ENCODE data around the gene PCSK4.
"Not testable (repeated sequence)": the region's sequence is repeated elsewhere in the genome, so short reads cannot be mapped to it uniquely, and the experiment has no call there.

The PCSK4 gene

DNA sequence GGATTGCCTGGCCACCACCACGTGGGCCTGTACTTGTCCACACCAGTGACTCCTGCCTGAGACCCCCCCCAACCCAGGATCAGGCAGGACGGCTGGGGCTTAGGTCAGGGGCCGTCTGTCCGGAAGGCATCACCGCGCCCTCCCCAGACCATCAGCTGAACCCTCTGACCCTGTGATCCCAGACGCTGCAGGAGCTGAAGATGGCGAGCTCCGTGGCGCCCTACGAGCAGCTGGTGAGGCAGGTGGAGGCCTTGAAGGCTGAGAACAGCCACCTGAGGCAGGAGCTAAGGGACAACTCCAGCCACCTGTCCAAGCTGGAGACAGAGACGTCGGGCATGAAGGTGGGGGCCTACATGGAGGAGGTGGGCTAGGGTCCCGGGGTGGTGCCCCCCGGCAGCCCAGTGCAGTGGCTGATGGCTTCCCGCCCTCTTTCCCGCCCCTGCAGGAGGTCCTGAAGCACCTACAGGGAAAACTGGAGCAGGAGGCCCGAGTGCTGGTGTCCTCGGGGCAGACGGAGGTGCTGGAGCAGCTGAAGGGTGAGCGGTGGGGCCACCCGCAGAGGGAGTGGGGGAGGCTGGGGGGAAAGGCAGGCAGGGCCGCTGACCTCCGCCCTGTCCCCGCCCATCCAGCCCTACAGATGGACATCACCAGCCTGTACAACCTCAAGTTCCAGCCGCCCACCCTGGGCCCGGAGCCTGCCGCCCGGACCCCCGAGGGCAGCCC, 37.2 kb downstream of the PCSK4 start:
- no peak for DNase-seq (ENCODE audit: low read depth)

DNA sequence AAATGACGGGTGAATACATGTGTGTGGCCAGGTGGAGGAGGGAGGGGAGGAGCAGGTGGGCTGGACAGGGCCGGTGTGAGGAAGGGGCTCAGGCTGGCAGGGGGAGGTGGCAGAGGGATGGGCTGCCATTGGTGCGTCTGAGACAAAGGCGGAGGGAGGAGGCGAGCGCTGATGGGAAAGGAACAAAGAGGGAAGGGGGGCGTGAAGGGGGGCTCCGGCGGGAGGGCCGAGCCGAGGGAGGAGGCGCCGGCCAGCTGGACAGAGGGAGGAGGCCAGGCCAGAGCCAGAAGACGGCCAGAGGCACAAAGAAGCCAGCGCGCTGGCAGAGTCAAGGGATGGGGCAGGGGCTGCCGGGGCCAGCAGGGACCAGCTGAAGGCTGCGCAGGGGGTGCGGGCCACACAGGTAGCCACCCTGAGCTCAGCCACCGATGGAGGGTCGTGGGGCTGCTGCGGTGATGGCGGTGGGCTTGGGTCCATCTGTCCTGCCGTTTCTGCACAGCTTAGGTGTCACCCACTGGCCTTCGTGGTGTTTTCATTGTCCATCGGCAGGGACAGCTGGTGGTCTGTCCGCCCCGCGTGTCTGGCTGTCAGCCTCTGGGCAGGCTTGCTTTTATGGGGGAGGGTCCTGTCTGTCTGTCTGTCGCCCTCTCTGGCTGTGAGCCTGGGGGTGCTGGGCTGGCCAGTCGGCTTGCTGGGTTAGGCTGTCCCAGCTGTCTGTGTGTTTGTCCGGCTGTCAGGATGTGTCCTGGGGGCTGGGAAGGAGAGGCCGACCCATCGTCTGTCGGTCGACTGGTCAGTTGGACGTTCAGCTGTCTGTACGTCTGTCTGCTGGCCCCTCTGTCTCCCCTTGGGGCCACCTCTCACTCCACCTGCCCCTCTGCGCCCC, 38.0 kb downstream of the PCSK4 start:
- DNase-seq (ENCODE audit: low read depth) = no peak

GRCh38 chr19:1450735-1451731, 39.1 kb downstream of the PCSK4 start:
- DNase-seq (ENCODE audit: low read depth) = no peak

DNA sequence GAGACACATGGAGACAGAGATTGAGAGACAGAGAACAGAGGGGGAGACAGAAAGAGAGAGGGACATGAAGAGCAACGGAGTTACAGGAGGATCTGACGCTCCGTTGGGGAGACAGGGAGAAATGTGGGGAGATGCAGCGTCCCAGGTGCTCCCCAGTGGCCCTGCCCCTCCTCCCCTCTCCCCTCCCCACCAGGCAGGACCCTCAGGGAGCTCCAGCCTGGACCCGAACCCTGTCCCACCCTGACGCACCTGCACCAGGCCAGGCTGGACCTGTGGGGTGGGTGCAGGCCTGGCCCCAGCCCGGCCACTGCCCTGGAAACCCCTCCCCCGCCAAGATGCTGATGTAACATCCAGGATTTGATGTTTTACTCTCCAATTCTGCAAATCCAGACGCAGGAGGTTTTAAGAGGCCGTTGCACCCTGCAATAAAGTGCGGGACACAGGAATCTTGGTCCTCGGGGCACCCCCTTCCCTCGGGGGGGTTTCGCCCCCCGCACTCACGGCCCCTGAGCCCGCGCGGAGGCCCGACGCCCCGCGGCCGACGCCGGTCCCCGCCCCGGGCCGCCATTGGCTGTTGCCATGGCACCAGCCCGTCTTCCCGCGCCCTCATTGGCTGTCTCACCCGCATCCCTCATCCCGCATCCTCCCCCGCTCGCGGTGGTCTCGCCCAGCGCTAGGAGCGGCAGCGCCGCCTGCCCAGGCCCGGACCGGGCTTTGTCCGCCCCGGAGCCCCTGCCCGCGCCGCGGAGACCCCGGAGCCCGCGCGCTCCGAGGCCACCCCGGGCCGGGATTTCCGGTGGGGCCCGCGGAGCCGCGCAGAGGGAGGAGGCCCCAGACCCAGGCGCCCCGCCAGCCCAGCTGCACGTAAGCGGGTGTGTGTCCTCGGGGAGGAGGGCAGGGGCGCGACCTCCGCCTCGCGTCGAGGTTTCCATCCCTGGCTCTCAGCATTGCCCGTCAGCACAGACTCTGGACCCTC, 40.4 kb downstream of the PCSK4 start, which contains the start of gene APC2:
APC2 (plus strand) TSS at position 655 of the 976 bp plus-strand sequence. CDS start 2,881 bp downstream, outside the sequence.
- DNase-seq (ENCODE audit: low read depth) = no peak

GRCh38 chr19:1447944-1448343, 42.2 kb downstream of the PCSK4 start:
- no peak for DNase-seq (ENCODE audit: low read depth)

GRCh38 chr19:1447504-1447903, 42.6 kb downstream of the PCSK4 start:
- DNase-seq (ENCODE audit: low read depth) = no peak

DNA sequence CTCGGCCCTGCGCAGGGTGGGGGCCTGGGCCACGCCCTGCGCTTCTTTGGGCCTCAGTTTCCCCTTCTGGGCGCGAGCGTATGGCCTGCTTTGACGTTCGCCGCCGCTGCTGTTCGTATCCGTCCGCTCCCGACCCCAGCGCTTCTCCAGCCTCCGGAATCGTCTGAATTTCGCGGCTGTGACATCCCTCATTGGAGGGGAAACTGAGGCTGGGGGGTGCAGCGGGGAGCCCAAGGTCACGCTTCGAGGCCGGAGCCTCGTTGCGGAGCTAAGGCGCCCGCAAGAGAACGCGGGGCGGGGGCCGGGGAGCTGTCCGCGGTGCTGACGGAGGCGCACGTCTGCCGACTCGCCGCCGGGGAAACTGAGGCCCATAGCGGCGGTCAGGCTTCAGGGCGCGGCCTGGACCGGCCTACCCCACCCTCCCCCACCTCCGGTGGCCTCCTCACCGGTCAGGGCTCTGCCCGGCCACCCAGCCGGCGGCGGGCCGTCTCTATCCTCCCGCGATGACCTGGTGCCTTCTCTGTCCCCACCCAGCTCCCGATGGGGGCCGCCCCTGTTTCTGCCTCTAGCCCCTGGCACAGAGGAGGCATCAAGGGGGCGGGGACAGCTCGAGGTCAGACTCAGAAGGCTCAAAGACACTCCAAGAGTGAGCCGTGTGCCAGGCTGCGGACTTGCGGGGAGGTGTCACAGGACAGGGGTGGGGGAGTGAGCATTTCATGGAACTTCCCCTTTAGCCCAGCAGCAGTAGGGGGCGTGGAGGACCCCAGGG, 43.3 kb downstream of the PCSK4 start:
- no peak for DNase-seq (ENCODE audit: low read depth)

DNA sequence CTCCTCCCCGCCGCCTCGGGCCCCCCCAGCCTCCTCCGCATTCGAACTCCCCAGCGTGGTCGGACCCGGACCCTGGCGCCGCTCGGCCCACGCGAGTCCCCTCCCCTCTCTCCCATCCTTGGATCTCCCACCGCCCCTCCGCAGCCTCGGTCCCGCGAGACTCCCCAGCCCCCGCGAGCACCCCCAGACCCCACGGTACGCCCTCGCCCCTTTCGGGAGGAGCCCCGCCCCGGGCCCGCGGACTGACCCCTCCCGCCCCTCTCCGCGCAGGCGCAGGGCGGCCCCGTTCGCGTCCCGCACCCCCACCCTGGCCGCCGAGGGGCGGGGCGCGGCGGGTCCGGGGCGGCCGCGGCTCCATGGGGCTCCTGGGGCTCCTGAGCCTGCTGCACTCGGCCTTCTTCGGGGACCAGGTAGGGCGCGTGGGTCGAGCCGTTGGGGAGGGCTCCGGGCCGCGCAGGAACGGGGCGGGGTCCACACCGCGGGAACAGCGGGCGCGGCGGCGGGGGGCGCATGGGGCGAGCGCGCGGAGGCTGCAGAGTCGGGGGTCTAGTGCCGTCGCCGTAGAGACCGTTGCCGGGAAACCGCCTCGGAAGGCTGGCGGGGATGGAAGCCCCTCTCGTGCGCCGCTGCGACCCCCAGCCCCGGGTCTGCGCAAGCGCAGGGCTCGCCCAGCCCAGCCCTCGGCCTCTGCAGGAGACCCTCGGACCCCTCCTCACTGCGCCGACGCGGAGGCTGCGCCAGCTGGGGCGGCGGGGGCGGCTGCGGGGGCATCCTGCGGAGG, 44.0 kb downstream of the PCSK4 start:
- DNase-seq (ENCODE audit: low read depth) = no peak

DNA sequence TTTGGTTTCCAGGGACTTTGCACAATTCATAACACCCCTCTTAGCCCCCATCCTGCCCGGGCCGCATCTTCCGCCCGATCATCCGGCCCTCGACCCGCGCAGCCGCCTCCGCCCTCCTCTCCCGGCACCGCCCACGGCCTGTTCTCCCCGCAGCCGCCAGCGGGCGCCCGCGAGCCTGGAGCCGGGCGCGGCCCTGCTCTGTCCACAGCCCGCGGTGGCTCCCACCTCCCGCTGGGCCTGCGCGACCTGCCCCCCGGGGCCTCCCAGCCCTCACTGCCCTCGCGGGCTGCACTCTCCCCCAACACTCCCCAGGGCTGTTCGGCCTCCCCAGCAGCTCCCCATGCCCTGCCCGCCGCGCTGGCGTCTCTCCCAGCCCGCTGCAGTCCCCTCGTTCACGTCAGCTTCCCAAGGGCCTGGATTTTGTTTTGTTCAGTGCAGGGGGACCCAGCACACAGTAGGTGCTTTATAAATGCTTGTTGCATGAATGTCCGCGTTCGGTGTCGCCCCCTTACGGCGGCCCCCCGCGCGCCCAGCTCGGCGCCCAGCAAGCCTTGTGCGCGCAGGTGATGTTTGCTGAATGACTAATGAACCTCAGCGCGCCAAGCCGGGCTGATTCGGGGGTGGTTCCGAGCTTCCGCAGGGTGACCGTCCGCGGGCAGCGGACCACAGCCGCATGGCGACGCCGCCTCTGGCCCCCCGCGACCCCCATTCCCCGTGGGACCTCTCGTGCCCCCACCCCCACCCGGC, 44.8 kb downstream of the PCSK4 start:
- DNase-seq (ENCODE audit: low read depth) = no peak

DNA sequence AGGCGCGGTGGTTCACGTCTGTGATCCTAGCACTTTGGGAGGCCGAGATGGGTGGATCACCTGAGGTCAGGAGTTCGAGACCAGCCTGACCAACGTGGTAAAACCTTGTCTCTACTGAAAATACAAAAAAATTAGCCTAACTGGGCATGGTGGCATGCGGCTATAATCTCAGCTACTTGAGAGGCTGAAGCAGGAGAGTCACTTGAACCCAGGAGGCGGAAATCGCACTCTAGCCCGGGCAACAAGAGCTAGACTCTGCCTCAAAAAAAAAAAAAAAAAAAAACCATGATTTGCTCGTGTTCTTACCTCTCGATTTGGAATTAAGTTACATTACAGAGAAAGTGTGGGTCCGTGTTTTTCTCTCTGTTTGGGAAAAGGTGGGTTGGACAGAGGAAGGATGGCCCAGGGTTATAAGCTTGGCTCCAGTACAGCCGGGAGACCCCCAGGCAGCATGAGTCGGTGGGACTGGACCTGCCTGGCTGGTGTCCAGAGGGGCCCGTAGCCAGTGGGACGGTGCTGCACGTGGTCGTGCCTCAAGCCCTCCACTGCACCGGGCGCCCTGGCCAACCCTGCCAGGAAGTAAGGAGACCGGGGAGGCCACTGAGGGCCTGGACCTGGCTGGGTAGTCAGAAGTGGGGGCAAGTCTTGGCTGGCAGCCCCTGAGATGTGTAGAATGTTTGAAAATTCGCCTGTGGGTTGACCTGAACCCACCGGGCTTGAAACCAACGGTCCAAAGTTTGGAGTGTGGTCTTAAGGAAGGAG, 48.3 kb downstream of the PCSK4 start:
- no peak for DNase-seq (ENCODE audit: low read depth)

GRCh38 chr19:1441022-1441426, 49.1 kb downstream of the PCSK4 start:
- DNase-seq (ENCODE audit: low read depth) = no peak

GRCh38 chr19:1440418-1440801, 49.7 kb downstream of the PCSK4 start:
- no peak for DNase-seq (ENCODE audit: low read depth)

- not testable (repeated sequence) for DNase-seq (ENCODE audit: low read depth)
Measured at GRCh38 chr19:1439525-1440417, 50.4 kb downstream of the PCSK4 start.

DNA sequence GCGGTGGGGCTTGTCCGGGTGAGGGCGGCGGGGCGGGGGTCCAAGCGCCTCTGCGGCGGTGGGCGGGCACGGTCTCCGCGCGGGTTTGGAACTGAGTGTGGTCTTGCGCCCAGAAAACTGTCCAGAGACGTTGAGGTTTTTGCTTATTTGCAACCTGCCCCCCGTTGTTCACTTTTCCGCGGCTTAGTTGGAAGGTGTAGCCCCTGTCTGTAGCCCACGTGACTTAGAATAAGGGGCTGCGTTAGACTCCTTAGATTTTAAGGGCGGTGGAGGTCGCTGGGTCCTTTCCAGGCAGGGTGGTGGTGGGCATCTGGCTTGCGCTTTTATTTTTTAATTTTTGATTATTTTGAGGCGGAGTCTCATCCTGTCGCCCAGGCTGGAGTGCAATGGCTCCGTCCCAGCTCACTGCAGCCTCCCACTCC, 51.2 kb downstream of the PCSK4 start:
- no peak for DNase-seq (ENCODE audit: low read depth)

GRCh38 chr19:1438035-1438932, 51.9 kb downstream of the PCSK4 start, which contains the start of gene RPS15:
Gene RPS15 (plus strand): TSS chr19:1438396. CDS start chr19:1438426, 30 bp downstream.
- peak; percentile 59 for DNase-seq (ENCODE audit: low read depth)
